GM23248 (cell line): ENCODE measurements around the gene STXBP3. TPM values are rescaled to one million over a fixed set of nuclear protein-coding genes. Genes with fewer than 3 reads are reported as not detected.

ENCODE experiments used
- DNase-seq: peaks from one replicate; pipeline ENCODE4 v3.0.0-alpha.2; 2015
- H2AFZ ChIP-seq: fragments of 200-600 bp; sonication (generic); 2 replicates; pipeline ENCODE4 v1.6.1; 2016; ENCODE audit warnings: antibody characterized with exemption
- H3F3A ChIP-seq: fragments of 200-600 bp; sonication (generic); 2 replicates; pipeline ENCODE4 v1.6.1; 2016; ENCODE audit warnings: mild to moderate bottlenecking, antibody characterized with exemption, mixed run types; ENCODE audit not compliant: insufficient read depth
- H3K27ac ChIP-seq: fragments of 200-600 bp; sonication (generic); 2 replicates; pipeline ENCODE4 v1.5.1; 2016; ENCODE audit warnings: mild to moderate bottlenecking
- H3K27me3 ChIP-seq: fragments of 200-600 bp; sonication (generic); replicated peaks from 2 replicates; pipeline ENCODE4 v1.6.1; 2016; ENCODE audit warnings: mild to moderate bottlenecking; ENCODE audit not compliant: insufficient read depth
- H3K36me3 ChIP-seq: fragments of 200-600 bp; sonication (generic); 2 replicates; pipeline ENCODE4 v1.6.1; 2016; ENCODE audit warnings: low read depth, mild to moderate bottlenecking
- H3K4me1 ChIP-seq: fragments of 200-600 bp; sonication (generic); 2 replicates; pipeline ENCODE4 v1.6.1; 2016; ENCODE audit warnings: mild to moderate bottlenecking; ENCODE audit not compliant: insufficient read depth
- H3K4me2 ChIP-seq: fragments of 200-600 bp; sonication (generic); one replicate; pipeline ENCODE4 v1.6.1; 2016; ENCODE audit warnings: mild to moderate bottlenecking; ENCODE audit not compliant: unreplicated experiment
- H3K4me3 ChIP-seq: fragments of 200-600 bp; sonication (generic); 2 replicates; pipeline ENCODE4 v1.5.1; 2016; ENCODE audit warnings: mild to moderate bottlenecking
- H3K79me2 ChIP-seq: fragments of 200-600 bp; sonication (generic); 2 replicates; pipeline ENCODE4 v1.6.1; 2016; ENCODE audit warnings: mild to moderate bottlenecking; ENCODE audit not compliant: insufficient read depth
- H3K9ac ChIP-seq: fragments of 200-600 bp; sonication (generic); 2 replicates; pipeline ENCODE4 v1.6.1; 2016; ENCODE audit warnings: mild to moderate bottlenecking
- H3K9me2 ChIP-seq: fragments of 200-600 bp; sonication (generic); 2 replicates; pipeline ENCODE4 v1.6.1; 2016; ENCODE audit warnings: mixed run types, mild to moderate bottlenecking, moderate library complexity; ENCODE audit not compliant: insufficient read depth
- H3K9me3 ChIP-seq: fragments of 200-600 bp; sonication (generic); one replicate; pipeline ENCODE4 v1.6.1; 2017; ENCODE audit warnings: low read depth
- H4K20me1 ChIP-seq: fragments of 200-600 bp; sonication (generic); 2 replicates; pipeline ENCODE4 v1.6.0; 2016; ENCODE audit not compliant: insufficient read depth
- EZH2 ChIP-seq: fragments of 200-600 bp; sonication (generic); IDR thresholded peaks from 2 replicates; pipeline ENCODE4 v1.6.1; 2018; ENCODE audit warnings: antibody characterized with exemption, mild to moderate bottlenecking; ENCODE audit not compliant: insufficient read depth, poor library complexity, severe bottlenecking
- EZH2phosphoT487 ChIP-seq: fragments of 200-600 bp; sonication (generic); IDR thresholded peaks from 2 replicates; pipeline ENCODE4 v1.6.1; 2018; ENCODE audit warnings: antibody characterized with exemption, moderate library complexity, mild to moderate bottlenecking, low read depth; ENCODE audit not compliant: insufficient read depth
- WGBS, 2 experiments: methylation state at CpG; one replicate each; pipeline ENCODE4 v1.1.6; 2015 to 2017; ENCODE audit warnings: low lambda C conversion rate in 2 of 2, low coverage in 1 of 2; ENCODE audit errors: missing lambda C conversion rate in 2 of 2; 5-methylcytosine and 5-hydroxymethylcytosine counted together
- in situ Hi-C: fragments of 300-500 bp; cut with MboI; formaldehyde crosslinking; loops from 2 replicates; pipeline ENCODE4 v1.15.0; 2020
- polyA plus RNA-seq: library from polyadenylated mRNA; unstranded; fragments of >200 nt; fragmentation: Nextera tagmentation; extraction: Ambion mirVana; gene quantifications from 2 replicates; pipeline ENCODE4 v1.2.1, GENCODE V29; 2016
- total RNA-seq: library from RNA; depleted of rRNA; stranded (reverse); fragments of >200 nt; shearing (Covaris generic); gene quantifications from 2 replicates; pipeline ENCODE4 v1.2.3, GENCODE V29; 2014

The STXBP3 gene
- total and polyA plus RNA-seq, 2 experiments from 2014 or later, result 42.3 to 43.7 TPM

DNA sequence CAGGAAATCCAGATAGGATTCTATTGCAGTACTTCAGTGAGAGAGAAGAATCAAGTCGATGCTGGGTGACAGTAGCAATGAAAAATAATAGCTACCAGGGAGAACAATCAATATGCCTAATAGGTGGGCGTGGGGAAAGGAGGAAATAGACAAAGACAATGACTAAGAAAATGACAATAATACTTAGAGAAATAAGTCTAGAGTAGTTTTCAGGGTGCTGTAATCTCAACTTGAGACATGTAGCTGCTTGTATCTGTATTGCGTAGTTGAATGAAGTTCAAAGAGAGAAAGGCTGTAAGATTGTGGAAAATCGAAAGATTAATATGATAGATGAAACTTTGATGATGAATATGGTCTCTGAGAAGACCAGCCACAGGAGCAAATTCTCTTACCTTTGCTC lies 2.6 kb downstream of the STXBP3 start:
- Histone ChIP-seq H3K9ac (no peak overlapping the region), H3K79me2 (peaks cover 64% of the 10 kb centered on the region), H3K27me3 (no peaks in the 10 kb centered on the region), H3K4me3 (no peak overlapping the region), H3K9me2 (no peaks in the 10 kb centered on the region), H3K4me1 (peaks cover 15% of the 10 kb centered on the region), H3K4me2 (no peak overlapping the region), H4K20me1 (no peaks in the 10 kb centered on the region), H2AFZ (no peak overlapping the region), H3K36me3 (peaks cover 16% of the 10 kb centered on the region), H3K27ac (no peak overlapping the region), H3F3A (peaks cover 11% of the 10 kb centered on the region), H3K9me3 (no peaks in the 10 kb centered on the region)
- in situ Hi-C loops, result no loop called here
- TF ChIP-seq EZH2phosphoT487 (no peak), EZH2 (no peak)
- 68 to 71% methylated on average over 4 of the region's 4 CpGs for WGBS, 2 experiments
- DNase-seq, result no peak

DNA sequence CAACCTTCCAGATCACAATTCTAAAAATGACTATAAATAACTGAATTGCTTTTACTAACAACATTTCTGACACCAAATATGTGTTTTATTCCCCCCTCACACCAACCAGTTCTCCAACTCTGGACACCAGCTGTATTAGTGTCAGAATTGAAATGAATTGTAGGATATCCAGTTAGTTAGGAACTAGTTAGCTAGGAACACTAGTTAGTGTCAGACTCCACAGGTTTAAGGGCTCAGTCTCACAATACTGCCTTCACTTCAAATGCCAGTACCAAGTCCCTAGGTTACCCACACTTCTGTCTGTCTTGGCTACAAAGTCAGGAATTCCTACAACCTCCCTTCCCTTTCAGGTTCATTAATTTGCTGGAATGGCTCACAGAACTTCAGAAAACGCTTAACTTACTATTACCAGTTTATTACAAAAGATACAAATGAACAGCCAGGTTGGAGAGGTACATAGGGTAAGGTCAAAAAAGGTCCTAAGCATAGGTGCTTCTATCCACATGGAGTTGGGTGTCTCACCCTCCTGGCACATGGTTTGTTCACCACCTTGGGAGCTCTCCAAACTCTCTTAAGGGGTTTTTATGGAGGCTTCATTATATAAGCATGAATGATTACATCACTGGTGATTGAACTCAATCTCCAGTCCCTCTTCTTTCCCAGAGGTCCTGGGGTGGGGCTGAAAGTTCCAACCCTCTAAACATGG lies 4.2 kb downstream of the STXBP3 start:
- peaks cover 11% of the 10 kb centered on the region for H3F3A ChIP-seq
- H3K9ac ChIP-seq, result no peak overlapping the region
- H3K27me3 ChIP-seq, result no peaks in the 10 kb centered on the region
- H3K9me2 ChIP-seq, result no peaks in the 10 kb centered on the region
- 88 to 100% methylated on average over 1 of the region's 1 CpG for WGBS, 2 experiments
- H3K4me2 ChIP-seq, result no peak overlapping the region
- H4K20me1 ChIP-seq, result no peaks in the 10 kb centered on the region
- H3K27ac ChIP-seq, result no peak overlapping the region
- no peak overlapping the region for H3K4me3 ChIP-seq
- TF ChIP-seq EZH2 (no peak), EZH2phosphoT487 (no peak)
- no peaks in the 10 kb centered on the region for H3K9me3 ChIP-seq
- in situ Hi-C loops, result no loop called here
- H2AFZ ChIP-seq, result no peak overlapping the region
- peak; percentile 24 for DNase-seq
- H3K4me1 ChIP-seq, result peaks cover 15% of the 10 kb centered on the region
- H3K36me3 ChIP-seq, result peaks cover 19% of the 10 kb centered on the region
- H3K79me2 ChIP-seq, result peaks cover 78% of the 10 kb centered on the region

DNA sequence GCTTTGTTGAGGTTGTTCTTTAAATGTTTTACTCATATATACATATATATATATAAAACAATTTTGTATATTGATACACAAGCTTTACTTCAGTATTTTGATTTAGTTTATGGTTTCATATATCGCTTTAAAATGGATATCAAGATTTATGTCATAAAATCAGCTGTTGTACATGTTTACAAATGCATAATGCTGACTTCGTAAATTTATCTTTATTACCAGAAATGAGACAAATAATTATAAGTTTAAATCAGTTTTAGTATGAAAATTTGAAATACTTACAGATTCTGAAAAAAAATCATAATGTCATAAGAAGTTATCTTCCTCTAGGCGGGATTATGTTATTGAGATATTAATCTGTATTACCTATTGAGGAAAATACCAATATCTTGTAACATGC lies 6.9 kb downstream of the STXBP3 start:
- H3K4me2 ChIP-seq, result no peak overlapping the region

DNA sequence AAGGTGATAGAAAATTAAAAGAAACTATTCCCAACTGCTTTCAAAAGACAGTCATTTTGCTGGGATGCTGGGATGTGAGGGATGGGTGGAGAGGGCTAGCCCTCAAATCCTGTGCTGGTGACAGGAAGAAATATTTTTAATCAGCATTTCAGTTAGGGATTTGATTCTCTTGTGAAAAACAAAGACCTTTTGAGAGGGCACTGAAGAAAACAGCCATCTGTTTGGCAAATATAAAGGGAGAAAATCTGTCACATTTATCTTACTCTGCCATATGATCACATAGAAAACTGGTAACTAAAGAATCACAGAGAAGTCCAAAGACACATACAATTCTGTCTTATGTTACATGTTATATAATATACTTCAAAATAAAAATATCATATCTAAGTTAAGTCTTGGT lies 12.3 kb downstream of the STXBP3 start:
- no peaks in the 10 kb centered on the region for H3K9me3 ChIP-seq
- H3K9ac ChIP-seq, result no peak overlapping the region
- no peak overlapping the region for H3K4me3 ChIP-seq
- no peaks in the 10 kb centered on the region for H3K4me1 ChIP-seq
- in situ Hi-C loops, result no loop called here
- no peaks in the 10 kb centered on the region for H3F3A ChIP-seq
- no peaks in the 10 kb centered on the region for H3K27me3 ChIP-seq
- DNase-seq, result no peak
- TF ChIP-seq EZH2 (no peak), EZH2phosphoT487 (no peak)
- no peak overlapping the region for H2AFZ ChIP-seq
- H3K27ac ChIP-seq, result no peak overlapping the region
- peaks cover 55% of the 10 kb centered on the region for H3K36me3 ChIP-seq
- H3K79me2 ChIP-seq, result peaks cover 35% of the 10 kb centered on the region
- H4K20me1 ChIP-seq, result no peaks in the 10 kb centered on the region
- no peak overlapping the region for H3K4me2 ChIP-seq
- H3K9me2 ChIP-seq, result no peaks in the 10 kb centered on the region

More for the DNA sequence above, 6.9 kb downstream of the STXBP3 start:
- Histone ChIP-seq H3K27me3 (no peaks in the 10 kb centered on the region), H3K4me3 (no peak overlapping the region), H3K9me2 (no peaks in the 10 kb centered on the region), H3K79me2 (peaks cover 67% of the 10 kb centered on the region), H3K9ac (no peak overlapping the region), H3F3A (no peaks in the 10 kb centered on the region), H3K36me3 (peaks cover 37% of the 10 kb centered on the region), H4K20me1 (no peaks in the 10 kb centered on the region), H2AFZ (no peak overlapping the region), H3K9me3 (no peaks in the 10 kb centered on the region), H3K4me1 (peaks cover 6% of the 10 kb centered on the region; the same call in 1 of the 2 replicates), H3K27ac (no peak overlapping the region)
- DNase-seq, result no peak
- in situ Hi-C loops, result no loop called here
- no peak for TF ChIP-seq EZH2phosphoT487
- no peak for TF ChIP-seq EZH2
- 65 to 66% methylated on average over 3 of the region's 3 CpGs for WGBS, 2 experiments

DNA sequence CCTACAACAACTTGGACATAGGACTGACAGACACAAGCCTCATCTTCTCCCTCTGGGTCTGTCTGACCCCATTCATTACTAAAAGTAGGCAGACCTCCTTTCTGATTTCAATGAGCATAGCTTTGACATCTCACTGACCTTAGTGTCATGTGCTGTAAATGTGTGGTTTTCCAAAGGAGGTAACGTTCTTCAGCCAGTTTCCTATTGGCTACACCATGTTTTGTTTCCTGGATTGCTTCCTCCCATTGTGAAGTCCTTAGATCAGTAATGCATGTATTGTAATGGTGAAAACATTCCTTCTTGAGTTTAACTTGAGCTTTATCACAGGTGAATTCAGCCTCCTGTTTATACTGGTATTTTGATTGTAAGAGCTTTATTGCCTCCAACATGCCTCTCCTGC lies 20.6 kb downstream of the STXBP3 start:
- Histone ChIP-seq H3K27me3 (no peaks in the 10 kb centered on the region), H3K4me3 (no peak overlapping the region), H2AFZ (no peak overlapping the region), H3K36me3 (peaks cover 24% of the 10 kb centered on the region), H3K4me1 (no peaks in the 10 kb centered on the region), H4K20me1 (no peaks in the 10 kb centered on the region), H3K9ac (no peak overlapping the region), H3K27ac (no peak overlapping the region), H3K4me2 (no peak overlapping the region), H3K9me3 (no peaks in the 10 kb centered on the region), H3K9me2 (no peaks in the 10 kb centered on the region), H3F3A (0 out of 2 replicates have a peak, but pooled peaks cover 4% of the 10 kb centered on the region), H3K79me2 (peaks cover 53% of the 10 kb centered on the region)
- no peak for DNase-seq
- TF ChIP-seq EZH2 (no peak), EZH2phosphoT487 (no peak)
- in situ Hi-C loops, result no loop called here
- 25 to 44% methylated on average over 1 of the region's 1 CpG for WGBS, 2 experiments
